GM23248 (cell line): Measurements from ENCODE around the gene PLXDC1. TPM values are rescaled to one million over a fixed set of nuclear protein-coding genes. Genes with fewer than 3 reads are reported as not detected.
"Not testable (repeated sequence)": the region's sequence is repeated elsewhere in the genome, so short reads cannot be mapped to it uniquely, and the experiment has no call there.

Experiments
- DNase-seq: peaks from one replicate; pipeline ENCODE4 v3.0.0-alpha.2; 2015
- H2AFZ ChIP-seq: fragments of 200-600 bp; sonication (generic); 2 replicates; pipeline ENCODE4 v1.6.1; 2016; ENCODE audit warnings: antibody characterized with exemption
- H3F3A ChIP-seq: fragments of 200-600 bp; sonication (generic); 2 replicates; pipeline ENCODE4 v1.6.1; 2016; ENCODE audit warnings: mild to moderate bottlenecking, antibody characterized with exemption, mixed run types; ENCODE audit not compliant: insufficient read depth
- H3K27ac ChIP-seq: fragments of 200-600 bp; sonication (generic); 2 replicates; pipeline ENCODE4 v1.5.1; 2016; ENCODE audit warnings: mild to moderate bottlenecking
- H3K27me3 ChIP-seq: fragments of 200-600 bp; sonication (generic); replicated peaks from 2 replicates; pipeline ENCODE4 v1.6.1; 2016; ENCODE audit warnings: mild to moderate bottlenecking; ENCODE audit not compliant: insufficient read depth
- H3K36me3 ChIP-seq: fragments of 200-600 bp; sonication (generic); 2 replicates; pipeline ENCODE4 v1.6.1; 2016; ENCODE audit warnings: low read depth, mild to moderate bottlenecking
- H3K4me1 ChIP-seq: fragments of 200-600 bp; sonication (generic); 2 replicates; pipeline ENCODE4 v1.6.1; 2016; ENCODE audit warnings: mild to moderate bottlenecking; ENCODE audit not compliant: insufficient read depth
- H3K4me2 ChIP-seq: fragments of 200-600 bp; sonication (generic); one replicate; pipeline ENCODE4 v1.6.1; 2016; ENCODE audit warnings: mild to moderate bottlenecking; ENCODE audit not compliant: unreplicated experiment
- H3K4me3 ChIP-seq: fragments of 200-600 bp; sonication (generic); 2 replicates; pipeline ENCODE4 v1.5.1; 2016; ENCODE audit warnings: mild to moderate bottlenecking
- H3K79me2 ChIP-seq: fragments of 200-600 bp; sonication (generic); 2 replicates; pipeline ENCODE4 v1.6.1; 2016; ENCODE audit warnings: mild to moderate bottlenecking; ENCODE audit not compliant: insufficient read depth
- H3K9ac ChIP-seq: fragments of 200-600 bp; sonication (generic); 2 replicates; pipeline ENCODE4 v1.6.1; 2016; ENCODE audit warnings: mild to moderate bottlenecking
- H3K9me2 ChIP-seq: fragments of 200-600 bp; sonication (generic); 2 replicates; pipeline ENCODE4 v1.6.1; 2016; ENCODE audit warnings: mixed run types, mild to moderate bottlenecking, moderate library complexity; ENCODE audit not compliant: insufficient read depth
- H3K9me3 ChIP-seq: fragments of 200-600 bp; sonication (generic); one replicate; pipeline ENCODE4 v1.6.1; 2017; ENCODE audit warnings: low read depth
- H4K20me1 ChIP-seq: fragments of 200-600 bp; sonication (generic); 2 replicates; pipeline ENCODE4 v1.6.0; 2016; ENCODE audit not compliant: insufficient read depth
- EZH2 ChIP-seq: fragments of 200-600 bp; sonication (generic); IDR thresholded peaks from 2 replicates; pipeline ENCODE4 v1.6.1; 2018; ENCODE audit warnings: antibody characterized with exemption, mild to moderate bottlenecking; ENCODE audit not compliant: insufficient read depth, poor library complexity, severe bottlenecking
- EZH2phosphoT487 ChIP-seq: fragments of 200-600 bp; sonication (generic); IDR thresholded peaks from 2 replicates; pipeline ENCODE4 v1.6.1; 2018; ENCODE audit warnings: antibody characterized with exemption, moderate library complexity, mild to moderate bottlenecking, low read depth; ENCODE audit not compliant: insufficient read depth
- WGBS, 2 experiments: methylation state at CpG; one replicate each; pipeline ENCODE4 v1.1.6; 2015 to 2017; ENCODE audit warnings: low lambda C conversion rate in 2 of 2, low coverage in 1 of 2; ENCODE audit errors: missing lambda C conversion rate in 2 of 2; 5-methylcytosine and 5-hydroxymethylcytosine counted together
- in situ Hi-C: fragments of 300-500 bp; cut with MboI; formaldehyde crosslinking; loops from 2 replicates; pipeline ENCODE4 v1.15.0; 2020
- polyA plus RNA-seq: library from polyadenylated mRNA; unstranded; fragments of >200 nt; fragmentation: Nextera tagmentation; extraction: Ambion mirVana; gene quantifications from 2 replicates; pipeline ENCODE4 v1.2.1, GENCODE V29; 2016
- total RNA-seq: library from RNA; depleted of rRNA; stranded (reverse); fragments of >200 nt; shearing (Covaris generic); gene quantifications from 2 replicates; pipeline ENCODE4 v1.2.3, GENCODE V29; 2014

Gene PLXDC1
- total and polyA plus RNA-seq, 2 experiments from 2014 or later, result 0.24 TPM; not detected in 1

DNA sequence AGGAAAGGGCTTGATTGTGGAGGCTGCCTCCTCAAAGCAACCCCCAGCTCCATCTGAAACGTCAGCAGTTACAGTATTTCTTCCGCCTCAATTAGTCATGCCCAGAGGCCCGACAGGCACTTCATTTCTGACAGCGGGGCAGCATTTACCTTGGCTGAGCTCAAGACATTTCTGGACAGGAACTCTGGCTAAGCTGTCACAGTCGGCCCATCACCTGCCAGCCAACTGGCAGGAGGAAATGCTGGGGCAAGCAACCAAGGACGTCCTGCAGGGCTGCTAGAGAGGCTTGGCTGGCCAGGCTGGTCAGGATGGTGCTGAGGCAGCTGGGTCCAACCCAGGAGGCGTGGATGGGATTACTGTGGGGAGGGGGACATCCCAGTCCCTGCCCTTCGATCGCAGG is 27.8 kb downstream of the PLXDC1 start:
- H3K27me3 ChIP-seq, result no peaks in the 10 kb centered on the region
- no peak overlapping the region for H2AFZ ChIP-seq
- no peak overlapping the region for H3K4me3 ChIP-seq
- H4K20me1 ChIP-seq, result no peaks in the 10 kb centered on the region
- in situ Hi-C loops, result no loop called here
- no peak overlapping the region for H3K4me2 ChIP-seq
- H3K27ac ChIP-seq, result no peak overlapping the region
- TF ChIP-seq EZH2 (no peak), EZH2phosphoT487 (no peak)
- no peaks in the 10 kb centered on the region for H3K9me2 ChIP-seq
- no peaks in the 10 kb centered on the region for H3K36me3 ChIP-seq
- no peak overlapping the region for H3K9ac ChIP-seq
- no peaks in the 10 kb centered on the region for H3F3A ChIP-seq
- WGBS, 2 experiments, result 69 to 73% methylated on average over 8 to 9 of the region's 9 CpGs
- DNase-seq, result no peak
- no peaks in the 10 kb centered on the region for H3K79me2 ChIP-seq
- H3K4me1 ChIP-seq, result no peaks in the 10 kb centered on the region
- H3K9me3 ChIP-seq, result no peaks in the 10 kb centered on the region

DNA sequence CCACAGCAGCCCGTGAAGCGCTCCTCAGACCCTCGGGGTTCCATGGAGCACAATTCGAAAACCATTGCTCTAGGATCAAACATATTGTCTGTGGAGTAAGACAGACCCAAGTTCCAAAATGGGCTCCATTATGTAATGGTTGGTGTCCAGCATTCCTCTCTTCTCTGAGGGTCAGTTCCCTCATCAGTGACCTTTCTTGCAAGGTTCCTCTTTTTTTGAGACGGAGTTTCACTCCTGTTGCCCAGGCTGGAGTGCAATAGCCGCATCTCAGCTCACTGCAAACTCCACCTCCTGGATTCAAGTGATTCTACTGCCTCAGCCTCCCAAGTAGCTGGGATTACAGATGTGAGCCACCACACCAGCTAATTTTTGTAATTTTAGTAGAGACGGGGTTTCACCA is 28.4 kb downstream of the PLXDC1 start:
- Histone ChIP-seq H3K4me3 (no peak overlapping the region), H3K27ac (no peak overlapping the region), H2AFZ (no peak overlapping the region), H3K9me2 (no peaks in the 10 kb centered on the region), H3K36me3 (no peaks in the 10 kb centered on the region), H3K4me1 (no peaks in the 10 kb centered on the region), H3K9me3 (no peaks in the 10 kb centered on the region), H4K20me1 (no peaks in the 10 kb centered on the region), H3K27me3 (no peaks in the 10 kb centered on the region), H3K79me2 (no peaks in the 10 kb centered on the region), H3K9ac (no peak overlapping the region), H3K4me2 (no peak overlapping the region), H3F3A (no peaks in the 10 kb centered on the region)
- no peak for TF ChIP-seq EZH2
- TF ChIP-seq EZH2phosphoT487, result no peak
- in situ Hi-C loops, result no loop called here
- no peak for DNase-seq
- 83 to 91% methylated on average over 7 of the region's 7 CpGs for WGBS, 2 experiments

DNA sequence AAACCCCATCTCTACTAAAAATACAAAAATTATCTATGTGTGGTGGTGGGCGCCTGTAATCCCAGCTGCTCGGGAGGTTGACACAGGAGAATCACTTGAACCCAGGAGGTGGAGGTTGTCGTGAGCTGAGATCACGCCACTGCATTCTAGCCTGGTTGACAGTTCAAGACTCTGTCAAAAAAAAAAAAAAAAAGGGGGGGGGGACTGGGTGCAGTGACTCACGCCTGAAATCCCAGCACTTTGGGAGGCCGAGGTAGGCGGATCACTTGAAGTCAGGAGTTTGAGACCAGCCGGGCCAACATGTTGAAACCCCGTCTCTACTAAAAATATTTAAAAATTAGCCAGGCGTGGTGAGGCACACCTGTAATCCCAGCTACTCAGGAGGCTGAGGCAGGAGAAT is 29.5 kb downstream of the PLXDC1 start:
- WGBS, 2 experiments, result 86 to 87% methylated on average over 10 of the region's 10 CpGs
- DNase-seq, H3K27me3 ChIP-seq, H3K4me1 ChIP-seq, H3K4me3 ChIP-seq, H3K27ac ChIP-seq, H3K9ac ChIP-seq, H3K9me2 ChIP-seq, H4K20me1 ChIP-seq, H3K36me3 ChIP-seq, H3K9me3 ChIP-seq, H3K79me2 ChIP-seq, H3F3A ChIP-seq, in situ Hi-C loops, H2AFZ ChIP-seq, H3K4me2 ChIP-seq: not testable (repeated sequence)

DNA sequence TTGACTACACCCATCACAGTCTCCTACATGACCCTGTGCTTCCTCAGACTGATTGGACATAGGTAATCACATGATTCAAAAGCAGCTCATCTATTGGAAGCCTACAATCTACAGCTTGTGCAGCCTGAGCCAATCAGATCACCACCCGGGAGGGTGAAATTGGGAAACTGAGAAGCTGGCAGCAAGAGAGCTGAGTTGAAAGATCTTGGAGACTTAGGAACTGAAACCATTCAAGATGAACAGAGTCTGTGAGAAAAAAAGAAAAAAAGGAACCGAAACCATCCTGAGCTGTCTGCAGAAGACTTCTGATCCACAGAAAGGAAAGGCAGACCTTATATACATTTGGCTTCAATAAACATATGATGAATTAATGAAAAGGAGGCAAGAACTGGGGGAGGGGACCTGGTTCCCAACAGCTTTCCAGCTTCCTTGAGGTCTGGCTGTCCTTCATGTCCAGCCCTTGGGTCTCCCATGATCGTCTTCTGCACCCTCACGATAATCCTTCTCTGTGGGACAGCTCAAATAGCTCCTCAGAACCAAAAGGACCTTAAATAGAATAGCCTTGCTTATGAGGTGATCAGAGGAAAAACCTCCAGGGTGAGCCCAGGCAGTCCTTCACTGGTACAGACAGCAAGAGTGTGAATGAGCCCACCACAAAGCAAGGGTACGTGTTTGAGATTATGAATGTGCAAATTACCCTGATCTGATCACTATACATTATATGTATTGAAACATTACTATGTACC is 32.6 kb downstream of the PLXDC1 start:
- Histone ChIP-seq H3K4me1 (peaks cover 13% of the 10 kb centered on the region), H2AFZ (no peak overlapping the region), H3K9me2 (no peaks in the 10 kb centered on the region), H4K20me1 (no peaks in the 10 kb centered on the region), H3K27ac (no peak overlapping the region), H3K9me3 (no peaks in the 10 kb centered on the region), H3K36me3 (no peaks in the 10 kb centered on the region), H3K9ac (no peak overlapping the region), H3K79me2 (no peaks in the 10 kb centered on the region), H3K27me3 (no peaks in the 10 kb centered on the region), H3K4me3 (no peak overlapping the region), H3K4me2 (no peak overlapping the region), H3F3A (peaks cover 22% of the 10 kb centered on the region)
- TF ChIP-seq EZH2, result no peak
- in situ Hi-C loops, result no loop called here
- no peak for DNase-seq
- WGBS, 2 experiments, result 76 to 77% methylated on average over 5 of the region's 5 CpGs

DNA sequence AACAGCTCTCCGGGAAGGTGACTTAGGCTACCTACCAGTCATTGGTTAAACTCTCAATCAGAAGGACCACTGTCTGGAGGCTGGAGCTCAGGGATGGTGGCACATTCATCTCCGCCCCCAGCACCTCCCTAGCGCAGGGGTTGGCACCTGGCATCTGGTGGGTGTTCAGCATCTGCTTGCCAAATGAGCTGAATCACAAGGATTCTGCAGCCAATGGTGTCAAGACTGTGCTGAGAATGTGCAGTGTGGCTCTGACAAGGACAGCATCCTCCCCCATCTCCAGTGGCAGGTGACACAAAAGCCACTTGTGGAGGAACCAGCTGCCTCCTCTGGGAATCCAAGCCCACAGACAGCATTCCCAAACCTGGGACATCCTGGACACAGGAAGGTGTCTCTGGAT is 35.2 kb downstream of the PLXDC1 start:
- no peak overlapping the region for H3K4me3 ChIP-seq
- H3K4me2 ChIP-seq, result no peak overlapping the region
- WGBS, 2 experiments, result 72 to 84% methylated on average over 3 of the region's 3 CpGs
- H4K20me1 ChIP-seq, result no peaks in the 10 kb centered on the region
- no peaks in the 10 kb centered on the region for H3K9me2 ChIP-seq
- H3K27ac ChIP-seq, result no peak overlapping the region
- peaks cover 22% of the 10 kb centered on the region for H3F3A ChIP-seq
- DNase-seq, result no peak
- no peak overlapping the region for H3K9ac ChIP-seq
- H3K27me3 ChIP-seq, result no peaks in the 10 kb centered on the region
- TF ChIP-seq EZH2 (no peak), EZH2phosphoT487 (no peak)
- no peak overlapping the region for H2AFZ ChIP-seq
- H3K36me3 ChIP-seq, result no peaks in the 10 kb centered on the region
- H3K79me2 ChIP-seq, result no peaks in the 10 kb centered on the region
- H3K4me1 ChIP-seq, result peaks cover 13% of the 10 kb centered on the region
- H3K9me3 ChIP-seq, result no peaks in the 10 kb centered on the region
- in situ Hi-C loops, result no loop called here
